A549 (cell line): ENCODE data around the gene AFAP1L2. TPM values are rescaled to one million over a fixed set of nuclear protein-coding genes. Genes with fewer than 3 reads are reported as not detected.

Experiments used
- ATAC-seq, 2 experiments: fragments of 200-7000 bp in 1 of 2; fragments of >200 bp in 1 of 2; cut with Nextera tagmentation in 1 of 2; cut with Tn5 transposase in 1 of 2; 3 replicates each; pipeline versions ENCODE4 v1.8.0 to v1.9.1; 2018 to 2020; ENCODE audit warnings: mild to moderate bottlenecking in 1 of 2, moderate library complexity in 1 of 2
- CTCF ChIA-PET: fragments of 300-600 bp; sonication (Branson Sonifier 250); formaldehyde crosslinking; extraction: SDS; loops from one replicate; lab custom pipeline; 2021; ENCODE audit warnings: antibody characterized with exemption, inconsistent platforms; lab: Yijun Ruan, JAX
- POLR2A ChIA-PET: fragments of 350-600 bp; formaldehyde crosslinking; extraction: SDS; loops from one replicate; lab custom pipeline; 2021; ENCODE audit warnings: antibody characterized with exemption, inconsistent platforms; lab: Yijun Ruan, JAX
- DNase-seq, 2 experiments: peaks; one replicate each; pipeline versions ENCODE4 v3.0.0 to v3.0.0-alpha.2; 2011 to 2016; ENCODE audit warnings: low read depth in 1 of 2, low spot score in 1 of 2
- FAIRE-seq: peaks from 2 replicates; lab custom pipeline; 2011; peaks lifted over from hg19 to GRCh38; lab: Jason Lieb, UNC
- H3K27ac ChIP-seq, 2 experiments: fragments of >200 bp; sonication (Bioruptor Twin); formaldehyde crosslinking; 3 replicates each; pipeline ENCODE4 v1.5.1; 2016 to 2017
- H3K4me1 ChIP-seq: fragments of >200 bp; sonication (Bioruptor Twin); formaldehyde crosslinking; 3 replicates; pipeline ENCODE4 v1.6.1; 2016
- H3K4me2 ChIP-seq: fragments of >200 bp; sonication (Bioruptor Twin); formaldehyde crosslinking; 3 replicates; pipeline ENCODE4 v1.6.1; 2016
- H3K4me3 ChIP-seq: fragments of >200 bp; sonication (Bioruptor Twin); formaldehyde crosslinking; 3 replicates; pipeline ENCODE4 v1.5.1; 2016
- H3K9me3 ChIP-seq: fragments of >200 bp; sonication (Bioruptor Twin); formaldehyde crosslinking; 3 replicates; pipeline ENCODE4 v1.6.1; 2016
- EHF ChIP-seq: fragments of 250-450 bp; sonication (Bioruptor Pico); IDR thresholded peaks from 2 replicates; pipeline ENCODE4 v1.5.0; 2020; ENCODE audit warnings: mild to moderate bottlenecking
- EP300 ChIP-seq, 2 experiments: fragments of >200 bp; sonication (Bioruptor Twin); formaldehyde crosslinking; IDR thresholded peaks; 2 replicates in 1 of 2; 3 replicates in 1 of 2; pipeline ENCODE4 v1.6.1; 2016 to 2017
- FOSL2 ChIP-seq, 2 experiments: fragments of 450-650 bp in 1 of 2; fragments of >200 bp in 1 of 2; sonication (Bioruptor Twin) in 1 of 2; formaldehyde crosslinking; IDR thresholded peaks; 2 replicates each; pipeline versions ENCODE4 v1.5.0 to v1.6.1; 2016 to 2020; ENCODE audit warnings: mild to moderate bottlenecking in 1 of 2, moderate library complexity in 1 of 2
- HOXA7 ChIP-seq: fragments of 250-450 bp; sonication (Bioruptor Pico); IDR thresholded peaks from 2 replicates; pipeline ENCODE4 v1.5.0; 2020; ENCODE audit warnings: mild to moderate bottlenecking, moderate library complexity
- HOXB13 ChIP-seq: fragments of 250-450 bp; sonication (Bioruptor Pico); IDR thresholded peaks from 2 replicates; pipeline ENCODE4 v1.5.0; 2020; ENCODE audit warnings: low read depth, mild to moderate bottlenecking, moderate library complexity
- HOXB5 ChIP-seq: fragments of 250-450 bp; sonication (Bioruptor Pico); IDR thresholded peaks from 2 replicates; pipeline ENCODE4 v1.5.0; 2020; ENCODE audit warnings: mild to moderate bottlenecking, moderate library complexity
- JUNB ChIP-seq: fragments of >200 bp; sonication (Bioruptor Twin); formaldehyde crosslinking; IDR thresholded peaks from 2 replicates; pipeline ENCODE4 v1.6.1; 2016
- KDM5A ChIP-seq: fragments of 200-600 bp; sonication (generic); IDR thresholded peaks from 2 replicates; pipeline ENCODE4 v1.6.1; 2016; ENCODE audit warnings: antibody characterized with exemption, mild to moderate bottlenecking
- MAFK ChIP-seq: fragments of 450-650 bp; IDR thresholded peaks from 2 replicates; pipeline ENCODE4 v1.6.1; 2014; ENCODE audit not compliant: partially characterized antibody
- MYC ChIP-seq: IDR thresholded peaks from 2 replicates; pipeline ENCODE4 v1.6.1; 2012; ENCODE audit warnings: mild to moderate bottlenecking, inconsistent platforms, low read length, improper control_type of control experiment, borderline replicate concordance
- NFE2L2 ChIP-seq: fragments of 150-350 bp; conservative IDR thresholded peaks from 2 replicates; pipeline ENCODE4 v1.6.1; 2014; ENCODE audit warnings: low read length
- NPAS2 ChIP-seq: fragments of 250-450 bp; sonication (Bioruptor Pico); IDR thresholded peaks from 2 replicates; pipeline ENCODE4 v1.8.0; 2022; ENCODE audit warnings: mild to moderate bottlenecking, moderate library complexity, borderline replicate concordance
- RAD21 ChIP-seq, 2 experiments: fragments of >200 bp in 1 of 2; sonication (Bioruptor Twin) in 1 of 2; formaldehyde crosslinking in 1 of 2; IDR thresholded peaks in 1 of 2; conservative IDR thresholded peaks in 1 of 2; 2 replicates in 1 of 2; 3 replicates in 1 of 2; pipeline ENCODE4 v1.6.1; 2012 to 2018; ENCODE audit warnings: inconsistent platforms in 1 of 2
- SREBF2 ChIP-seq: fragments of 450-650 bp; IDR thresholded peaks from 2 replicates; pipeline ENCODE4 v1.6.1; 2014; ENCODE audit warnings: mild to moderate bottlenecking, moderate library complexity
- TFCP2L1 ChIP-seq: fragments of 250-450 bp; sonication (Bioruptor Pico); IDR thresholded peaks from 2 replicates; pipeline ENCODE4 v1.5.0; 2021; ENCODE audit warnings: mild to moderate bottlenecking
- WGBS: methylation state at CpG from one replicate; pipeline ENCODE4 v1.1.6; 2017; ENCODE audit errors: missing lambda C conversion rate; 5-methylcytosine and 5-hydroxymethylcytosine counted together
- polyA plus RNA-seq, 4 experiments: library from polyadenylated mRNA; depleted of rRNA in 3 of 4; stranded (reverse); fragments of >200 nt; fragmentation: RNase III in 1 of 4; extraction: RNeasy Plus Mini Kit Qiagen cat#74134 plus additional on column Dnase treatment in 1 of 4; gene quantifications; 2 replicates in 3 of 4; 3 replicates in 1 of 4; pipeline ENCODE4 v1.2.3, GENCODE V29; 2011 to 2017
- TF ChIP-seq, protein P1 (sequence below): fragments of 200-600 bp; sonication (generic); IDR thresholded peaks from 2 replicates; pipeline ENCODE4 v1.6.1; 2016; ENCODE audit warnings: antibody characterized with exemption, mild to moderate bottlenecking, moderate library complexity
- TF ChIP-seq, protein P2 (sequence below): IDR thresholded peaks from 2 replicates; pipeline ENCODE4 v1.6.1; 2012
- TF ChIP-seq, protein P3 (sequence below): fragments of 250-450 bp; sonication (Bioruptor Pico); IDR thresholded peaks from 2 replicates; pipeline ENCODE4 v1.5.0; 2021; ENCODE audit warnings: mild to moderate bottlenecking, moderate library complexity, borderline replicate concordance
- TF ChIP-seq, protein P4 (sequence below): fragments of 150-350 bp; IDR thresholded peaks from 2 replicates; pipeline ENCODE4 v1.6.1; 2014; ENCODE audit warnings: low read depth, mild to moderate bottlenecking, low read length

AFAP1L2 gene
- polyA plus RNA-seq, 2 of the 4 experiments (the other 2 are of a cell fraction) = 19.6 to 27.3 TPM

DNA sequence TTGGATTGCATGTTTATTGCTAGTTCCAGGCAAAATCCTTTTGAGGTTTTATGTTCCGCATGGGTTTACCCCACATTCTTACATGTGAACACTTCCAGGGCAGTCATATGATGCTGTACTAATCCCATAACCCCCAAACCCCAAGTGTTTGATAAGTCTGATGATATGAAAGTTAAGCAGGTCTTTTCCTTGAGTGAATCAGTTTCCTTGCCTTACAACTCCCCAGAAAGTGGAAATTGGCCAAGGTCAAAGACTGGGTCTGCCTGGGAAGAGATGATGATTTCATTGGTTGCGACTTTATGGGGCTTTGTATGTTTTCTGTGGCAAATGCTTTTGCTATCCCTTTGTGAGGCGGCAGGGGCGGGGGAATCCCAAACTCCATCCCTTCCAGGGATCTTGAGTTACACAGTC lies 24.7 kb downstream of the AFAP1L2 start:
- H3K9me3 ChIP-seq = no peaks in the 10 kb centered on the region; the same call in 2 of the 3 replicates
- ChIA-PET POLR2A (no interaction called here), CTCF (interaction anchor here (1.3 kb wide), 1 partner anchor 62 kb away, joined by 3 read pairs; no protein-coding TSS in a partner anchor)
- FAIRE-seq (no peak), DNase-seq (no peak), ATAC-seq (peak in 1 of 2 experiments; percentile 34; a peak in 2 of 6 replicates)
- WGBS = 63% methylated on average over 4 of the region's 4 CpGs
- TF ChIP-seq EP300 (IDR thresholded peaks at IDR 0.05) (no peak), FOSL2 (IDR thresholded peaks at IDR 0.05) (no peak), FOSL2 (CRISPR knock-in tag; IDR thresholded peaks at IDR 0.05) (no peak), TFCP2L1 (no peak), EHF (CRISPR knock-in tag) (no peak), HOXA7 (no peak), HOXB5 (no peak), KDM5A (no peak), NFE2L2 (no peak), MYC (no peak), SREBF2 (no peak), HOXB13 (no peak), RAD21 (conservative IDR thresholded peaks at IDR 0.05 in 1 of 2, IDR thresholded peaks at IDR 0.05 in 1 of 2) (no peak), JUNB (no peak), NPAS2 (CRISPR knock-in tag) (no peak)
- TF ChIP-seq, protein P1, sequence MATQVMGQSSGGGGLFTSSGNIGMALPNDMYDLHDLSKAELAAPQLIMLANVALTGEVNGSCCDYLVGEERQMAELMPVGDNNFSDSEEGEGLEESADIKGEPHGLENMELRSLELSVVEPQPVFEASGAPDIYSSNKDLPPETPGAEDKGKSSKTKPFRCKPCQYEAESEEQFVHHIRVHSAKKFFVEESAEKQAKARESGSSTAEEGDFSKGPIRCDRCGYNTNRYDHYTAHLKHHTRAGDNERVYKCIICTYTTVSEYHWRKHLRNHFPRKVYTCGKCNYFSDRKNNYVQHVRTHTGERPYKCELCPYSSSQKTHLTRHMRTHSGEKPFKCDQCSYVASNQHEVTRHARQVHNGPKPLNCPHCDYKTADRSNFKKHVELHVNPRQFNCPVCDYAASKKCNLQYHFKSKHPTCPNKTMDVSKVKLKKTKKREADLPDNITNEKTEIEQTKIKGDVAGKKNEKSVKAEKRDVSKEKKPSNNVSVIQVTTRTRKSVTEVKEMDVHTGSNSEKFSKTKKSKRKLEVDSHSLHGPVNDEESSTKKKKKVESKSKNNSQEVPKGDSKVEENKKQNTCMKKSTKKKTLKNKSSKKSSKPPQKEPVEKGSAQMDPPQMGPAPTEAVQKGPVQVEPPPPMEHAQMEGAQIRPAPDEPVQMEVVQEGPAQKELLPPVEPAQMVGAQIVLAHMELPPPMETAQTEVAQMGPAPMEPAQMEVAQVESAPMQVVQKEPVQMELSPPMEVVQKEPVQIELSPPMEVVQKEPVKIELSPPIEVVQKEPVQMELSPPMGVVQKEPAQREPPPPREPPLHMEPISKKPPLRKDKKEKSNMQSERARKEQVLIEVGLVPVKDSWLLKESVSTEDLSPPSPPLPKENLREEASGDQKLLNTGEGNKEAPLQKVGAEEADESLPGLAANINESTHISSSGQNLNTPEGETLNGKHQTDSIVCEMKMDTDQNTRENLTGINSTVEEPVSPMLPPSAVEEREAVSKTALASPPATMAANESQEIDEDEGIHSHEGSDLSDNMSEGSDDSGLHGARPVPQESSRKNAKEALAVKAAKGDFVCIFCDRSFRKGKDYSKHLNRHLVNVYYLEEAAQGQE = no peak
- TF ChIP-seq, protein P2, sequence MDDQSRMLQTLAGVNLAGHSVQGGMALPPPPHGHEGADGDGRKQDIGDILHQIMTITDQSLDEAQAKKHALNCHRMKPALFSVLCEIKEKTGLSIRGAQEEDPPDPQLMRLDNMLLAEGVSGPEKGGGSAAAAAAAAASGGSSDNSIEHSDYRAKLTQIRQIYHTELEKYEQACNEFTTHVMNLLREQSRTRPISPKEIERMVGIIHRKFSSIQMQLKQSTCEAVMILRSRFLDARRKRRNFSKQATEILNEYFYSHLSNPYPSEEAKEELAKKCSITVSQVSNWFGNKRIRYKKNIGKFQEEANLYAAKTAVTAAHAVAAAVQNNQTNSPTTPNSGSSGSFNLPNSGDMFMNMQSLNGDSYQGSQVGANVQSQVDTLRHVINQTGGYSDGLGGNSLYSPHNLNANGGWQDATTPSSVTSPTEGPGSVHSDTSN = no peak
- TF ChIP-seq, protein P3, sequence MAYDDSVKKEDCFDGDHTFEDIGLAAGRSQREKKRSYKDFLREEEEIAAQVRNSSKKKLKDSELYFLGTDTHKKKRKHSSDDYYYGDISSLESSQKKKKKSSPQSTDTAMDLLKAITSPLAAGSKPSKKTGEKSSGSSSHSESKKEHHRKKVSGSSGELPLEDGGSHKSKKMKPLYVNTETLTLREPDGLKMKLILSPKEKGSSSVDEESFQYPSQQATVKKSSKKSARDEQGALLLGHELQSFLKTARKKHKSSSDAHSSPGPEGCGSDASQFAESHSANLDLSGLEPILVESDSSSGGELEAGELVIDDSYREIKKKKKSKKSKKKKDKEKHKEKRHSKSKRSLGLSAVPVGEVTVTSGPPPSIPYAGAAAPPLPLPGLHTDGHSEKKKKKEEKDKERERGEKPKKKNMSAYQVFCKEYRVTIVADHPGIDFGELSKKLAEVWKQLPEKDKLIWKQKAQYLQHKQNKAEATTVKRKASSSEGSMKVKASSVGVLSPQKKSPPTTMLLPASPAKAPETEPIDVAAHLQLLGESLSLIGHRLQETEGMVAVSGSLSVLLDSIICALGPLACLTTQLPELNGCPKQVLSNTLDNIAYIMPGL (CRISPR knock-in tag) = no peak
- TF ChIP-seq, protein P4, sequence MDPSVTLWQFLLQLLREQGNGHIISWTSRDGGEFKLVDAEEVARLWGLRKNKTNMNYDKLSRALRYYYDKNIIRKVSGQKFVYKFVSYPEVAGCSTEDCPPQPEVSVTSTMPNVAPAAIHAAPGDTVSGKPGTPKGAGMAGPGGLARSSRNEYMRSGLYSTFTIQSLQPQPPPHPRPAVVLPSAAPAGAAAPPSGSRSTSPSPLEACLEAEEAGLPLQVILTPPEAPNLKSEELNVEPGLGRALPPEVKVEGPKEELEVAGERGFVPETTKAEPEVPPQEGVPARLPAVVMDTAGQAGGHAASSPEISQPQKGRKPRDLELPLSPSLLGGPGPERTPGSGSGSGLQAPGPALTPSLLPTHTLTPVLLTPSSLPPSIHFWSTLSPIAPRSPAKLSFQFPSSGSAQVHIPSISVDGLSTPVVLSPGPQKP = no peak
- no peak overlapping the region for H3K4me3 ChIP-seq
- peak overlapping the region; percentile 23 for H3K4me2 ChIP-seq
- H3K4me1 ChIP-seq = peaks cover 37% of the 10 kb centered on the region
- H3K27ac ChIP-seq = peak overlapping the region; percentile 6 to 10; a peak in 3 of 6 replicates

DNA sequence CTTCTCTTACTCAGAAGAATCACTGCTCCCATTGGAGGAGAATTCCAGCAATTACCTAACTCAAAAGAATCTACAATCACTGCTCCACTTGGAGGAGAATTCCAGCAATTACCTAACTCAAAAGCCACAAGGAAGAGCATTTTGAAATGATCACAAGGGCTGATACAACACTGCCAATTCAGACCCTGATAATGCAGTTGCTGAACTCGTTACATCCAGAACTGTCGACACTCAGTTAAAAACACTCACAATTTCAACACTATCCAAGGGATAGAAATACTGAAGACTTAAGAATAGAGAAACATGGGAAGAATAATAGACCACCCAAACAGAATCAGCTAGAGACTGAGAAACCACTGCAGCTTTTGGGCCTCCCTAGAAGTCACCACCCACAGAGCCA lies 27.8 kb downstream of the AFAP1L2 start:
- peaks cover 59% of the 10 kb centered on the region for H3K4me1 ChIP-seq
- H3K9me3 ChIP-seq = no peaks in the 10 kb centered on the region; the same call in 2 of the 3 replicates
- no peak for ATAC-seq
- H3K4me2 ChIP-seq = no peak overlapping the region
- no peak for FAIRE-seq
- WGBS = 93% methylated on average over 2 of the region's 2 CpGs
- peak overlapping the region in 1 of 2 experiments; percentile 26; a peak in 1 of 6 replicates for H3K27ac ChIP-seq
- no peak for TF ChIP-seq MAFK
- no peak for DNase-seq
- ChIA-PET CTCF (interaction anchor here (1.5 to 6.4 kb wide), 3 partner anchors 10 to 72 kb away, joined by 3 to 31 read pairs (median 9); no protein-coding TSS in a partner anchor), POLR2A (interaction anchor here (0.8 kb wide), 1 partner anchor 73 kb away, joined by 4 read pairs; no protein-coding TSS in a partner anchor)
- no peak overlapping the region for H3K4me3 ChIP-seq
